H1 (cell line): ENCODE measurements around the gene ZNF366. TPM values are rescaled to one million over a fixed set of nuclear protein-coding genes. Genes with fewer than 3 reads are reported as not detected.

Experiments used
- CTCF ChIA-PET: fragments of 300-600 bp; sonication (Branson Sonifier 250); formaldehyde crosslinking; loops from one replicate; lab custom pipeline; 2021; ENCODE audit not compliant: partially characterized antibody; lab: Charles Lee
- POLR2A ChIA-PET: fragments of 300-600 bp; sonication (Branson Sonifier 250); formaldehyde crosslinking; loops from one replicate; lab custom pipeline; 2021; ENCODE audit warnings: inconsistent platforms; ENCODE audit not compliant: partially characterized antibody; lab: Charles Lee
- DNase-seq, 2 experiments: peaks; one replicate each; pipeline versions ENCODE4 v3.0.0 to v3.0.0-alpha.2; 2010 to 2022; ENCODE audit warnings: low spot score in 2 of 2, low read depth in 1 of 2, mixed read lengths in 1 of 2
- FAIRE-seq: peaks from 2 replicates; lab custom pipeline; 2011; peaks lifted over from hg19 to GRCh38; lab: Jason Lieb, UNC
- H2AFZ ChIP-seq: 2 replicates; pipeline ENCODE4 v1.8.1; 2012; ENCODE audit warnings: low read length, inconsistent platforms
- H2AK5ac ChIP-seq: 2 replicates; pipeline ENCODE4 v1.6.1; 2013; ENCODE audit warnings: low read depth, low read length
- H2BK120ac ChIP-seq: replicated peaks from 2 replicates; pipeline ENCODE3; 2013; ENCODE audit warnings: low read depth, low read length, inconsistent platforms
- H2BK12ac ChIP-seq: 2 replicates; pipeline ENCODE4 v1.6.1; 2013; ENCODE audit warnings: low read depth, low read length
- H2BK15ac ChIP-seq: 2 replicates; pipeline ENCODE4 v1.6.1; 2013; ENCODE audit warnings: low read length
- H2BK20ac ChIP-seq: 2 replicates; pipeline ENCODE4 v1.6.1; 2013; ENCODE audit warnings: low read length
- H2BK5ac ChIP-seq: 2 replicates; pipeline ENCODE4 v1.6.1; 2013; ENCODE audit warnings: low read depth, low read length
- H3K14ac ChIP-seq: 2 replicates; pipeline ENCODE4 v1.6.1; 2013; ENCODE audit warnings: inconsistent platforms; ENCODE audit not compliant: insufficient read length
- H3K18ac ChIP-seq: 2 replicates; pipeline ENCODE4 v1.6.1; 2013; ENCODE audit warnings: low read length; ENCODE audit errors: extremely low read depth
- H3K23ac ChIP-seq: 2 replicates; pipeline ENCODE4 v1.6.1; 2013; ENCODE audit warnings: inconsistent platforms; ENCODE audit not compliant: insufficient read length
- H3K23me2 ChIP-seq: 2 replicates; pipeline ENCODE4 v1.6.1; 2013; ENCODE audit warnings: low read depth, low read length
- H3K27ac ChIP-seq: 2 replicates; pipeline ENCODE4 v1.6.1; 2011; ENCODE audit warnings: low read depth, low read length, inconsistent platforms
- H3K27me3 ChIP-seq, 4 experiments: replicated peaks in 1 of 4; 1 replicate in 1 of 4; 2 replicates in 3 of 4; pipeline versions ENCODE4 v1.6.1 to v1.8.1; 2011 to 2013; ENCODE audit warnings: low read length in 3 of 4, mild to moderate bottlenecking in 3 of 4, inconsistent platforms in 2 of 4, mixed read lengths in 2 of 4, moderate library complexity in 1 of 4; ENCODE audit not compliant: control insufficient read depth in 3 of 4, insufficient read depth in 3 of 4; ENCODE audit errors: extremely low read depth in 1 of 4
- H3K36me3 ChIP-seq, 4 experiments: 2 replicates each; pipeline versions ENCODE4 v1.6.1 to v1.8.1; 2011 to 2013; ENCODE audit warnings: mild to moderate bottlenecking in 4 of 4, low read length in 3 of 4, moderate library complexity in 2 of 4, control low read depth in 1 of 4, inconsistent platforms in 1 of 4; ENCODE audit not compliant: insufficient read depth in 4 of 4, control insufficient read depth in 2 of 4
- H3K4ac ChIP-seq: replicated peaks from 2 replicates; pipeline ENCODE3; 2013; ENCODE audit warnings: low read length, low read depth, mixed read lengths, inconsistent platforms; ENCODE audit not compliant: insufficient read length
- H3K4me1 ChIP-seq, 4 experiments: replicated peaks in 1 of 4; 1 replicate in 1 of 4; 2 replicates in 3 of 4; pipeline versions ENCODE4 v1.6.1 to v1.8.1; 2011 to 2013; ENCODE audit warnings: low read length in 3 of 4, inconsistent platforms in 2 of 4, mixed read lengths in 1 of 4; ENCODE audit not compliant: insufficient read depth in 4 of 4, control insufficient read depth in 3 of 4
- H3K4me2 ChIP-seq, 2 experiments: 2 replicates each; pipeline versions ENCODE4 v1.6.1 to v1.8.1; 2011 to 2013; ENCODE audit warnings: low read depth in 2 of 2, low read length in 2 of 2, control low read depth in 1 of 2, inconsistent platforms in 1 of 2, mild to moderate bottlenecking in 1 of 2; ENCODE audit not compliant: insufficient read depth in 1 of 2
- H3K4me3 ChIP-seq, 4 experiments: fragments of 200-600, 300-600 bp in 1 of 4; sonication (generic), shearing (Covaris generic), sonication (Bioruptor Twin) in 1 of 4; 2 replicates each; pipeline versions ENCODE4 v1.5.1 to v1.8.1; 2011 to 2016; ENCODE audit warnings: low read length in 4 of 4, low read depth in 3 of 4, control low read depth in 2 of 4, inconsistent platforms in 2 of 4, mild to moderate bottlenecking in 2 of 4, mixed read lengths in 1 of 4, moderate library complexity in 1 of 4; ENCODE audit not compliant: insufficient read depth in 2 of 4; ENCODE audit errors: extremely low read depth in 1 of 4
- H3K56ac ChIP-seq: replicated peaks from 2 replicates; pipeline ENCODE3; 2013; ENCODE audit warnings: low read depth, mild to moderate bottlenecking, mixed read lengths, low read length, inconsistent platforms; ENCODE audit not compliant: insufficient read length
- H3K79me1 ChIP-seq: 2 replicates; pipeline ENCODE4 v1.6.1; 2013; ENCODE audit warnings: low read depth, low read length, control low read depth
- H3K79me2 ChIP-seq, 2 experiments: 2 replicates each; pipeline versions ENCODE4 v1.6.1 to v1.8.1; 2012 to 2013; ENCODE audit warnings: low read length in 2 of 2, mild to moderate bottlenecking in 2 of 2, inconsistent platforms in 1 of 2; ENCODE audit not compliant: insufficient read depth in 2 of 2, control insufficient read depth in 1 of 2
- H3K9ac ChIP-seq, 4 experiments: replicated peaks in 1 of 4; 1 replicate in 1 of 4; 2 replicates in 3 of 4; pipeline versions ENCODE4 v1.6.1 to v1.8.1; 2011 to 2013; ENCODE audit warnings: low read depth in 3 of 4, low read length in 3 of 4, control low read depth in 2 of 4, mild to moderate bottlenecking in 2 of 4, moderate library complexity in 2 of 4, inconsistent platforms in 1 of 4; ENCODE audit errors: extremely low read depth in 1 of 4
- H3K9me3 ChIP-seq, 2 experiments: 2 replicates each; pipeline versions ENCODE4 v1.6.1 to v1.8.1; 2012 to 2013; ENCODE audit warnings: mild to moderate bottlenecking in 2 of 2, moderate library complexity in 2 of 2, control low read depth in 1 of 2, inconsistent platforms in 1 of 2, low read depth in 1 of 2, low read length in 1 of 2, mixed read lengths in 1 of 2; ENCODE audit not compliant: insufficient read depth in 2 of 2
- H4K20me1 ChIP-seq, 2 experiments: replicated peaks in 1 of 2; 2 replicates each; pipeline versions ENCODE3 to v1.8.1; 2011 to 2013; ENCODE audit warnings: inconsistent platforms in 2 of 2, low read length in 2 of 2, mild to moderate bottlenecking in 1 of 2; ENCODE audit not compliant: insufficient read depth in 2 of 2, control insufficient read depth in 1 of 2
- H4K5ac ChIP-seq: 2 replicates; pipeline ENCODE4 v1.6.1; 2013; ENCODE audit warnings: low read length, low read depth, mixed read lengths, inconsistent platforms; ENCODE audit not compliant: insufficient read length
- H4K8ac ChIP-seq: 2 replicates; pipeline ENCODE4 v1.8.0; 2013; ENCODE audit warnings: mild to moderate bottlenecking, moderate library complexity, low read length, inconsistent platforms; ENCODE audit not compliant: insufficient read depth; ENCODE audit errors: extremely low read depth
- H4K91ac ChIP-seq: replicated peaks from 2 replicates; pipeline ENCODE3; 2013; ENCODE audit warnings: low read length, mixed read lengths, inconsistent platforms; ENCODE audit not compliant: insufficient read length
- BCL11A ChIP-seq, 2 experiments: IDR thresholded peaks; one replicate each; pipeline ENCODE4 v1.6.1; 2011; ENCODE audit warnings: low read depth in 2 of 2, low read length in 2 of 2, mild to moderate bottlenecking in 2 of 2
- CHD1 ChIP-seq: IDR thresholded peaks from 2 replicates; pipeline ENCODE4 v1.6.1; 2012; ENCODE audit warnings: low read depth, low read length, improper control_type of control experiment
- E2F6 ChIP-seq: IDR thresholded peaks from 2 replicates; pipeline ENCODE4 v1.6.1; 2012; ENCODE audit warnings: inconsistent platforms
- FOSL1 ChIP-seq: IDR thresholded peaks from 2 replicates; pipeline ENCODE4 v1.6.1; 2011; ENCODE audit warnings: mild to moderate bottlenecking, low read depth, low read length, moderate library complexity; ENCODE audit not compliant: insufficient read depth
- PHF8 ChIP-seq: fragments of 200-600 bp; sonication (generic); conservative IDR thresholded peaks from 2 replicates; pipeline ENCODE4 v1.7.1; 2012; ENCODE audit warnings: low read depth, mild to moderate bottlenecking, inconsistent platforms, low read length, moderate library complexity
- SUZ12 ChIP-seq: fragments of 200-600 bp; sonication (generic); IDR thresholded peaks from 2 replicates; pipeline ENCODE4 v1.6.1; 2012; ENCODE audit warnings: mild to moderate bottlenecking, inconsistent platforms, low read length, moderate library complexity, mixed read lengths
- WGBS, 2 experiments: shearing (Covaris generic) in 1 of 2; methylation state at CpG; one replicate each; pipeline versions ENCODE4 v1.1.6 to v1.1.7; 2013 to 2015; ENCODE audit warnings: low lambda C conversion rate in 2 of 2, mixed read lengths in 2 of 2, inconsistent platforms in 1 of 2, low coverage in 1 of 2, missing lambda C conversion rate in 1 of 2; ENCODE audit not compliant: insufficient replicate concordance in 2 of 2, insufficient coverage in 1 of 2, insufficient read length in 1 of 2; ENCODE audit errors: extremely low coverage in 1 of 2, missing lambda C conversion rate in 1 of 2; 5-methylcytosine and 5-hydroxymethylcytosine counted together
- polyA plus RNA-seq, 7 experiments: library from polyadenylated mRNA; depleted of rRNA in 3 of 7; stranded (reverse) in 5 of 7; unstranded in 2 of 7; fragments of >200 nt in 5 of 7; fragments of 200-250 nt in 2 of 7; gene quantifications; 1 replicate in 5 of 7; 2 replicates in 1 of 7; 4 replicates in 1 of 7; pipeline versions ENCODE4 v1.2.1 to v1.2.3, GENCODE V29; 2011 to 2013; ENCODE audit warnings: missing spikeins in 2 of 7, mixed read lengths in 2 of 7
- total RNA-seq: library from RNA; stranded (reverse); fragmentation: NEBNext Ultra II Directional; extraction: Animal tissue kit (Norgen Biotek cat#: 25700); gene quantifications from 2 replicates; pipeline ENCODE4 v1.2.1, GENCODE V29; 2021

Gene ZNF366
- total and polyA plus RNA-seq, 2 of the 8 experiments (the other 6 are each of a cell fraction or from before 2014, with no cell fraction given), result not detected

- Histone ChIP-seq H3K4me1 (no peaks in the 10 kb centered on the region), H3K23me2 (peaks cover 3% of the 10 kb centered on the region; the same call in 1 of the 2 replicates), H3K56ac (no peak overlapping the region), H2AK5ac (no peak overlapping the region), H3K79me1 (no peaks in the 10 kb centered on the region), H3K4ac (no peak overlapping the region), H4K5ac (no peak overlapping the region), H4K20me1 (no peaks in the 10 kb centered on the region), H2BK12ac (no peak overlapping the region), H2BK20ac (no peak overlapping the region), H3K4me3 (no peak overlapping the region), H3K27ac (no peak overlapping the region), H3K14ac (no peak overlapping the region), H3K18ac (no peak overlapping the region), H3K9ac (no peak overlapping the region), H3K23ac (no peak overlapping the region), H3K9me3 (no peaks in the 10 kb centered on the region), H3K36me3 (no peaks in the 10 kb centered on the region), H3K27me3 (no peaks in the 10 kb centered on the region), H2AFZ (no peak overlapping the region), H3K4me2 (no peak overlapping the region), H2BK120ac (no peak overlapping the region), H4K91ac (no peak overlapping the region), H2BK15ac (no peak overlapping the region), H4K8ac (no peak overlapping the region), H3K79me2 (no peaks in the 10 kb centered on the region), H2BK5ac (no peak overlapping the region)
- CTCF ChIA-PET, result interaction anchor here (0.9 to 2.1 kb wide), 3 partner anchors 114 to 147 kb away, joined by 3 to 8 read pairs (median 3); no protein-coding TSS in a partner anchor
- POLR2A ChIA-PET, result no interaction called here
- TF ChIP-seq PHF8 (no peak), E2F6 (no peak), BCL11A (IDR thresholded peaks at IDR 0.05; ENCODE audit: low read depth in 2 of 2, low read length in 2 of 2) (no peak), FOSL1 (no peak), CHD1 (no peak), SUZ12 (no peak)
- WGBS, 2 experiments, result 91% methylated on average over 4 of the region's 4 CpGs; no CpG with 5 or more reads in 1 of the 2 experiments
- FAIRE-seq, result no peak
- no peak for DNase-seq
Observed at GRCh38 chr5:72410688-72411295, 96.4 kb downstream of the ZNF366 start.
